HG03095 (cell line): ENCODE results near the gene SPOUT1.

ENCODE experiments used
- ATAC-seq: cut with Tn5 transposase; IDR thresholded peaks from one replicate; pipeline ENCODE4 v1.9.1; 2021; ENCODE audit warnings: moderate library complexity; ENCODE audit not compliant: unreplicated experiment

Gene SPOUT1

DNA sequence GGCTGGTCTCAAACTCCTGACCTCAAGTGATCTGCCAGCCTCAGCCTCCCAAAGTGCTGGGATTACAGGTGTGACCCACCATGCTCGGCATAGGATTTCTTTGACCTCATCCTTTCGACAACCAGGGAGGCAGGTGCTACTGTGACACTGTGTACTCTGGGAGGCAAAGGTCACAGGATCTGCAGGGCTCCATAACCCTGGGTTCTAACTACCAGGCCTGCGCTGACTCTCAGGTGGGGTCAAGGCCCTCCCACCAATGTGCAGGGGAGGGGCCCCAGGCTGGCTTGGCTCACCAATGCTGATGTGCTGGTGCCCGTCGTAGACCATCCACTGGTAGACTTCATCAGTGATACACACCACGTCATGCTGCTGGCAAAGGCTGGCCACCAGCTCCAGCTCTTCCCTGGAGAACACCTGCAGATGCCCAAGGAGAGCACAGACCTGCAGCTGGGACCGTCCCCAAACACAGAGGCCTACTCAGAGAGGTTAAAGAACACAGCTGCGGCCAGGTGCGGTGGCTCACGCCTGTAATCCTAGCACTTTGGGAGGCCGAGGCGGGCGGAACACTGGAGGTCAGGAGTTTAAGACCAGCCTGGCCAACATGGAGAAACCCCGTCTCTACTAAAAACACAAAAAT is 7.0 kb upstream of the SPOUT1 start:
- no peak for ATAC-seq

DNA sequence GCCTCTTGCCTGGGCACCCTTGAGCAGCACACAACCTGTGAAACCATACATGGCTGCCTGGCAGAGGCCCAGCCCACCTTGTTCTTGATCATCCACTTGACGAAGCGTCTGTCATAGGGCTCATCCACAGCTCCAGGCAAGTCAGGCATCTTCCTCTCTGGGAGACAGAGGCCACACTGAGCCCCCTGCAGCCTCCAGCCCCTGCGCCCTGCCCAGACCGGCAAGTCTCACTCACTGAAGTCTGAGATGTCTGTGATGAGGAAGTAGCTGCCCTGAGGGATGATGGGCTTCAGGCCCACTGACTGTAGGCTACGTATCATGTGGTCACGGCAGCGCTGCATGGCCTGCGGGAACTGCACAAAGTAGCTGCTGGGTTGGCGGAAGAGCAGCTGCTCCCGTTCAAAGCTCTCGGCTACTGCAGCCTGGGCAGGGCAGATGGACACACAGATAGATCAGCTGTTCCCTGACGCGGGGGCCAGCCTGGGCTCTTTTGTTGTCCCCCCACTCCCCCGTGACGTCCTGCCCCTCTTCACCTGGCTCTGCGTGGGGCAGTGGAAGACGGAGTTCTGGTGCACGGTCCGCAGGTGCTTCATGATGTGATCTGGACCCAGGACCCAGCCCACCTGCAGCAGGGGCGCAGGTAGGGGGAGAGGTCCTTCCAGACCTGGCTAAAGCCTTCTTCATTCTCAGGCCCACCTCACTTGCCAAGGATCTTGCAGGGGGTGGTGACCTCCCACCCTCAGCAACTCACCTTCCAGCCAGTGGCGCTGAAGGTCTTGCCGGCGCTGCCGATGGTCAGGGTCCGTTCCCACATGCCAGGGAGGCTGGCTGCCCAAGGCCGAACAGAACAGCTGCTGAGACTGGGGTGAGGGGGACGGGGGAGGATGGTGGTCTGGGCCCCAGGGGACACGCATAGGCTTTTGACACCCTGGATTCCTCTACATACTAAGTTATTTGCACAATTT is 5.9 kb upstream of the SPOUT1 start:
- ATAC-seq, result no peak

DNA sequence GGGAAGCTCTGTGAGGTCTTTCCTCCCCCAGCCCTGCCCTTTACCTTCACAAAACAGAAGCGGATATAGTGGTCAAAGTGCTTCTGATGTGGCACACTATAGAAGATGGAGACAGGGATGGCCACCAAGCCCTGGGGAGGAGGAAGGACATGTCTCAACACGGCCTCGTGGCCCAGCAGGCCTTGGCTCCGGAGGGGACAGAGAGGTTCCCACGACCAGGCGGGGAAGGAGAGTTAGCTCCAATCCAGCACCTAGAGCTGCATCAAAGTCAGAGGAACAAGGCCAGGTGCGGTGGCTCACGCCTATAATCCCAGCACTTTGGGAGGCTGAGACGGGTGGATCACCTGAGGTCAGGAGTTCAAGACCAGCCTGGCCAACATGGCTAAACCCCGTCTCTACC is 4.1 kb upstream of the SPOUT1 start:
- no peak for ATAC-seq

DNA sequence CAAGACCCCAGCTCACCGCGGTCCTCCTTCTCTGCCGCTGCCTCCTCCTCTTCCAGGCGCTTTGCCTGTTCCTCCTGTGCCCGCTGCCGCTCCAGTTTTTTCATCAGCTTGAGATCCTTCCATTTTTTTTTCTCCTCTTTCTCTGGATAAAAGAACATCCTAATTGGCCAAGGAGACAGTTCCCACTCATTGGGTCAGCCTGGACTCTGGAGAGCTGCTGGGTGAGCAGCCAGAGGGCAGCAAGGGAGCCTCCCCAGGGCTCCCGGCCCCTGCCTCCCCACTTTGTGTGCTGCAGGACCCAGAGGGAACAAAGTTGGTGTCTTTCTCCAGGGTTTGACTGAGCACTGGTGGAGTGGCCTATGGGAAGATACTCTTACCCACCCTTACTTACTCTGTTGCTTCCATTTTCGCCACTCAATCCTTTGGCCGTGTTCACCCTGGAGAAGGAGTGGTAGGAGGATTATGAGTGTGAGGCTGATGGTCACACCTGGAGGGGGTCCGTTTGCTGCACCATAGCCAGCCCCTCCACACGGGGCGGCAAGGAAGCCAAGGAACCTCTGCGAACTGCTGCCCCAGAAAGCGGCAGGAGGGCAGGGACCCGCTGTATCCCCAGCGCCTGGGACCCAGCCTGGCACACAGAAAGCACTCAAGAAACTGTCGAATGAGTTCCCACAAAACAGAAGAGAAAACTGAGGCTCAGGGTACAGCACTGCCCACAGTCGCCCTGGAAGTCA is 708 bp downstream of the SPOUT1 start:
- no peak for ATAC-seq

DNA sequence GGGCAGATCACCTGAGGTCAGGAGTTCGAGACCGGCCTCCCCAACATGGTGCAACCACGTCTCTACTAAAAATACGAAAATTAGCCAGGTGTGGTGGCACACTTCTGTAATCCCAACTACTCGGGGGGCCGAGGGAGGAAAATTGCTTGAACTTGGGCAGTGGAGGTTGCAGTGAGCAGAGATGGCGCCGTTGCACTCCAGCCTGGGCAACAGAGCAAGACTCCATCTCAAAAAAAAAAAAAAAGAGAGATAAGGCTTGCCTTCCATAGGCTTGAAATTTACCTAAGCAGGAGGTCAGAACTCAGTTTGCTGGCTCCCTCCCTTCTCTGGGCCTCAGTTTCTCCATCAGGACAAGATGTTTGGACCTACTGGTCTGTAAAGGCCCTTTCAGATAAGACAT is 1.3 kb downstream of the SPOUT1 start:
- ATAC-seq, result no peak

DNA sequence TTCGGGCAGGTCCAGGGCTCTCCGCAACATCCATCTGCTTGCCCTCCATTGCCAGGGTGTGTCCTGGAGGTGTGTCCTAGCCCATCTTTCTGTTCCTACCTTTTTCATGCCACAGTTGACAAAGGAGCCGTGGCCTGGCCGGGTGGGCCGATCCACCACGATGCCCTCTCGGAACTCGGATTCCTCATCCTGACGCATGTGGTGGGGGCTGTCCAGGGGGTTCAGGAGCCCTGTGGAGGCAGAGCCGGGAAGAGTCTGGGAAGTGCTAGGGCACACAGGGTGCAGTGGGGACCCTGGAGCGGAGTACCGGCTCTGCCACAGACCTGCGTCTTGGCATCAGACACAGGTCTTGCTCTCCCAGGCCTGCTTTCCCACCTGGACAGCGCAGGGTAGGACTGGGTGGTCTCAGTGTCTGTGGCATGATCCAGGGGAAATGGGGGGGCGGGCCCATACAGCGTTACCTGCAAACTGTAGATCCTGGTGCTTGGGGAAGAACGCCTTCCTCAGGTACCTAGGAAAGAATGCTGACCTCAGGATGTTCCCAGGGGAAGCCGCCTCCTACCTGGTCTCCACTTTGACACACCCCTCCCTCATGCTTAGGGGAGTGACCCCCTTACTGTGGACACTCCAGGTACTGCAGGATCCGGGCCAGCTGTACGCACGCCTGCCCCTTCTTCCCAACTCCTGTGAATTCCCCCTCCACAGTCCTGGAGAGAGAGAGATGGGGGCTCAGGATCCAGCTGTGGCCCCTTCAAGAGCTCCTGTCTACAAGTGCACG is 3.5 kb downstream of the SPOUT1 start:
- ATAC-seq, result no peak

DNA sequence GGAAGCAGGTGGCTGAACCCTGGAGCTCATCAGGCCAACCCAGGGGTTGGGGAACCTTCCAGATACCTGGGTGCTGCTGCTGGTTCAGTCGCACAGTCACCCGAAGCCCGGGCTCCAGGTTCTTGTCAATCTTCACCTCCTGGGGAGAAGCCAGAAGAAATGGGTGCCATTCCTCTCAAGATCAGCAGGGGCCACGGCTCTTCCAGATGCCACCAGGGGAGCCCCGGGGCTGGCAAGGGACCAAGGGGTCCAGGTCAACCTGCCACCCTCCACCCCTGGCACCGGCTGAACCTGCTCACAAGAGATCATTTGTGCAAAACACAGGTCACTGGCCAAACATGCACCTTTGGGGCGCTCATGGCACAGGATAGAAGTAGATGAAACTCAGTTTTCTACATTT is 4.7 kb downstream of the SPOUT1 start:
- ATAC-seq, result no peak

DNA sequence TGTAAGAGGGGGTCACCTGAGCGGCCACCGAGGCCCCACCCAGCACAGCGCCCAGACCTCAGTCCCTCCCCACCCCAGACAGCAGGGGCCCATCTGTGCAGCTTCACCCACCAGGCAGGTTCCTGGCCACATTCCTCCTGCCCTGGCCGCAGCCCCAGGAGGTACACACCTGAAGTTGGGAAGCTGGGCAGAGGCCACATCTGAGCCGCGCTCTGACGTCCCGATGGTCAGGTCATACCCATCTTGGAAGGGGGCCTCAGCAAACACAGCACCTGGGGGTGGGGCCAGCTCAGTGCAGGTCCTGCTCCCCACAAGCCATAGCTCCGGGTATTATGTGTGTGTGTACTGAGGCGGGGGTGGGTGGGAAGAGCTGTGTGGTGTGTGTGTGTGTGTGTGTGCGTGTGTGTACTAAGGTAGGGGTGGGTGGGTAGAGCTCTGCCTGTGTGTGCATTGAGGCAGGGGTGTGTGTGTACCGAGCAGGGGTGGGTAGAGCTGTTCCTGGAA is 5.6 kb downstream of the SPOUT1 start:
- ATAC-seq, result no peak

DNA sequence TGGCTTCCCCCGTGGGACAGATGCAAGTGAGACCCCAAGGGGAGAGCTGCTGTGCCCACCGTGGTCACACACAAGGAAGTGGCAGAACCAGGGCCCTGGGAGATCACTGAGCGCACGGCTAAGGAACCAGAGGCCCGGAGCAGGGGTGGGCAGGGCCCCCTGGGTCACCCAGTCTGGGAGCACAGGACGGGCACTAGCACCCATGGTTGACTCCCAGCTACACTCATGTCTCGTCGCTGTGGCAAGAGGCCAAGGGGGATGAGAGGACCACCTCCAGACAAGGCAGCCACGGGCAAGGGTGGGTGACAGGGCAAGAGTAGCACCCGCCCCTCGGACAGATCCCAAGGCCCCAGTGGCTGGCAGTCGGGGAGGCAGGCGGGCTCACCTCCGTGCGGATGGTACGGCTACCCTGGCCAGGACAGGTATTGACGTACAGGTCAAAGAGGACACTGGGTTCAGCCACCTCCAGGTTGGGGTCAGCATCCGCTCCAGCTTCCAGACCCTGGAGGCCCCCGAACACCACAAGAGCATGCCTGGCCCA is 6.2 kb downstream of the SPOUT1 start:
- no peak for ATAC-seq

DNA sequence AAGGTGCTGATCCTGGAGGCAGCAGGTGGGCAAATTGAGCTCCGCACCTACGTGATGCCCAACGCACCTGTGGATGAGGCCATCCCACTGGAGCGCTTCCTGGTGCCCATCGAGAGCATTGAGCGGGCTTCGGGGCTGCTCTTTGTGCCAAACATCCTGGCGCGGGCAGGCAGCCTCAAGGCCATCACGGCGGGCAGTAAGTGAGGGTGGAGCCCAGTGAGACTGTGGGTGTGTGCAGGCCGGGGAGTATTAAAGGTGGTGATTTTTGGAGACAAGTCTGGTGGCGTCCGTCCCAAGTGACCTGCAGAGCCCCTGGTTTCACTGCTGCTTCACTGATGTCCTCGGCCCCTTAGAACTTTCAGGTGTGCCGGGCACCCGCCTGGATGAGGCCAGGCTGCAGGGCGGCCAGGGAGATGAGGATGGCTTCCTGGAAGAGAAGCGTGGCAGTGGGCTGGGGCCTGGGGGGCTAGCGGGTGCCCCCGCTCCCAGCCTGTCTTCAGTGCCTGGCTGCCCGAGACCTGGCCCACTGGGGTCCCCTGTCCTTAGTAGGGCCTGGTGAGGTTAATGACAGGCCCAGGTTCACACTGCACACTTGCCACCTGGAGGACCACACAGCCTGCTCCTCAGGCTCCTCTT is 7.1 kb downstream of the SPOUT1 start:
- ATAC-seq, result no peak

DNA sequence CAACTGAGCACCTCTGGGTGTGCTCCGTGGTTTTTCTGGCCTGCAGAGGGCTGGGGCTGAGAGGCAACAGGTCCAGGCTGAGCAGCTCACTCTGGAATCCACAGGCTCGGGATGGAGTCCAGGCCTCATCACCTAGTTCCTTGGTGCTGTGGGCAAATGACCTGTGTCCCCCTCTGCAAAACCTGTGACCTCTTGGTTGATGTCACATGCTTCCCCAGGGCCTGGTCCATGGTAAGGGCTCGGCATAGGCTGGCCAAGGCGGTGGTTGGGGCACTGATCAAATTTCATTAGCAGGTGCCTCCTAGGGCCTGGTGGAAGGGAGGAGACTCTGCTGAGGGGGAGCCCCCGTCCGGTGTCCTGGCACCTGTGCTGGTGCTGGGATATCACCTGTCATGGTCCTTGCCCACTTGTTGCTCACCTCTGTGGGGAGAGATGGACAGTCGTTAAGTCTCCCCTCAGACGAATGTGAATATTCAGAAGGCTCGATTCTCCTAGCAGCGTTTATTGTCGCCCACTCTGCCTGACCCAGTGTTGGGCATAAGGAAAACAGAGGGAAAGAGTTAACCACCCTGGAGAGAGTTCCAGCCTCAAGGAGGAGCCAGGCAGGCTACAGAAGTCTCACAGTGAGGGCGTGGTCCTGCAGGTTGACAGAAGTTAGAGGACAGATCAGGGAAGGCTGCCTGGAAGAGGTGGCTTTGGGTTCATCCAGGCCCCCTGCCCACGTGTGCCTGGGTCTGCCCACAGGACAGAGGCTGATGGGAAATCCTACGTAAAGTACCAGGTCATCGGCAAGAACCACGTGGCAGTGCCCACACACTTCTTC is 7.8 kb downstream of the SPOUT1 start:
- ATAC-seq, result no peak

DNA sequence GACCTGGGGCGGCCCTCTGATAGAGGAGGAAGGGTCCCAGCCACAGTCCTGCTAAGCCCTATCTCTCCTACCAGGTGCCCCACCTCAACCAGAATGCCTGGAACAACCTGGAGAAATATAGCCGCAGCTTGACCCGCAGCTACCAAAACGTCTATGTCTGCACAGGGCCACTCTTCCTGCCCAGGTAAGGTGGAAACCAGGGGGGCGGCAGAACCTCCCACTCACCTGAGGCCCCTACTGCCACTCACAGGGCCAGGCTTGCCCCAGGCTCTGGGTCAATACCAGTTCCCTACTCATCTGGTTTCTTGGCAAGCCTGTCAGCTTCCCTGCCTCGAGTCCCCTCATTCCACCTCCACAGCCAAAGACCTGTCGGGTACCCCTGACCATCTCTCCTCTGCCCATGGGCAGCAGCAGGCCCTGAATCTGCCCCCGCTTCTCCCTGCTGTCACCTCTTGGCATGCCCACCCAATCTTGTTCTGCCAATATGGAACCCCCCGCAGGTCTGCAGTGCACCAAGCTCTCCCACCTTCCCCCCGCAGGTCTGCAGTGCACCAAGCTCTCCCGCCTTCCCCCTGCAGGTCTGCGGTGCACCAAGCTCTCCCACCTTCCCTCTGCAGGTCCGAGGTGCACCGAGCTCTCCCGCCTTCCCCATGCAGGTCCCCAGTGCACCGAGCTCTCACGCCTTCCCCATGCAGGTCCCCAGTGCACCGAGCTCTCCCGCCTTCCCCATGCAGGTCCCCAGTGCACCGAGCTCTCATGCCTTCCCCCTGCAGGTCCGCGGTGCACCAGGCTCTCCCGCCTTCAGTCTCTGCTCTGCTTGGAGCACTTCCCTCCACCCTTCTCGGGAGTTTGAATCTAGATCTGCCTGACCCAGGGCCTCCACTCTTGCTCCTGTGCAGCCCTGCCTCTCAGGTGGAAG is 8.7 kb downstream of the SPOUT1 start:
- no peak for ATAC-seq

DNA sequence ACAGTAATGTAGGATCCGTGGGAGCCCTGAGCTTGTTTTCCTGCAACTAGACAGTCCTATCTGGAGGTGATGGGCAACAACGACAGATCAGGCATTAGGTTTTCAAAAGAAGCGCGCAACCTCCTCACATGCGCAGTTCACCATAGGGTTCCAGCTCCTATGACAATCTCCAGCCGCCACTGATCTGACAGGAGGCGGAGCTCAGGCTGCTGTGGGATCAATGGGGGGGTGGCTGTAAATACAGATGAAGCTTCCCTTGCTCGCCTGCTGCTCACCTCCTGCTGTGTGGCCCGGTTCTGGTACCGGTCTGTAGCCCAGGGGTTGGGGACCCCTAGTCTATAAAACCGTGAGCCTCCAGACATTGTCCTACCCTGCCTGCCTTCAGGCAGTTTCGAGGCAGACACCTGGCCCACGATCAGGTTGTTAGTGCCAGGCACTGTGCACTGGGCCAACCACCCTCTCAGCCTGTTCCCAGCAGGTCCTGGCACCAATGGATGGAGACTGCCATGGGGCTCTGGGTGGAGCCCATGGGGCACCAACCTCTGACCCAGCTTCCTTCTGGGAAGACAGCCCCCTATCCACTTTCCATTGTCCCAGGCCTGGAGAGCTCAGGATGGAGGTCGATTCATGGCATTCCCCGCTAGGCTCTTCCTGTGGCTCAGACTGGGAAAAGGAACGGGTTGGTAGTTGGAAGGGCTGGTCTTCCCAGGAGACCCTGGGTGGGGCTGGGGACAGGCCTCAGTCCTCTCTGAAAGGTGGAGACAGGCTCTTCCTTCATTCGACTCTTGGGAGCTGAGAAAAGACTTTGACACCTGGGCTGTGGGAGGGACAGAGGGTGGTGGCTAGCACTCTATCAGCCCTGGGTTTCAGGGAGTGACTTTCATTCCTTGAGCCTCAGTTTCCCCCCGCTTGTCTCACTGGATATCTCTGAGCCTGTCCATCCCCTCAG is 9.6 kb downstream of the SPOUT1 start:
- ATAC-seq, result no peak

DNA sequence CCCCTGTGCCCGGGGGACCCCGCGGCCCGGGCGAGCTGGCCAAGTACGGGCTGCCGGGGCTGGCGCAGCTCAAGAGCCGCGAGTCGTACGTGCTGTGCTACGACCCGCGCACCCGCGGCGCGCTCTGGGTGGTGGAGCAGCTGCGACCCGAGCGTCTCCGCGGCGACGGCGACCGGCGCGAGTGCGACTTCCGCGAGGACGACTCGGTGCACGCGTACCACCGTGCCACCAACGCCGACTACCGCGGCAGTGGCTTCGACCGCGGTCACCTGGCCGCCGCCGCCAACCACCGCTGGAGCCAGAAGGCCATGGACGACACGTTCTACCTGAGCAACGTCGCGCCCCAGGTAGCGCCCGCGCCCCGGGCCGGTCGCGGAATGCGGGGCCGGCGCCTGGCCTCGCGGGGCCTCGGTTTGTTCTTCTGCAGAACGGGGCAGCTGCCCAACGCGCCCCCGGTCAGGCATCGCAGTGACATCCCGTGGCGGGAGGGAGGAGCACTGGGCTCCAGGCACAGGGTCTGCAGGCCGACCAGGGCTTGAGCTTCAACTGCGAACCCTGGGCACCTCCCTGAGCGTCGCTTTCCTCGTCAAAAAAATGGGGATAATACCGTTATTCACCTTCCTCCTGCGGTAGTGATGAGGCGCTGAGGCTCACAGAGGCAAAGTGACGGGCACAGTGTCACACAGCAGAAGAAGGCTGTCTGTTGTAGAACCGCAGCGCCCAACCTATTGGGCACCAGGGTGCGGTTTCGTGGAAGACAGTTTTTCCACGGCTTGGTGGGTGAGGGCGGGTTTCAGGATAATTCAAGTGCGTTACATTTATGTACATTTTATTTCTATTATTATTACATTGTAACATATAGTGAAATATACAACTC is 10.5 kb downstream of the SPOUT1 start:
- ATAC-seq, result peak; percentile 15

DNA sequence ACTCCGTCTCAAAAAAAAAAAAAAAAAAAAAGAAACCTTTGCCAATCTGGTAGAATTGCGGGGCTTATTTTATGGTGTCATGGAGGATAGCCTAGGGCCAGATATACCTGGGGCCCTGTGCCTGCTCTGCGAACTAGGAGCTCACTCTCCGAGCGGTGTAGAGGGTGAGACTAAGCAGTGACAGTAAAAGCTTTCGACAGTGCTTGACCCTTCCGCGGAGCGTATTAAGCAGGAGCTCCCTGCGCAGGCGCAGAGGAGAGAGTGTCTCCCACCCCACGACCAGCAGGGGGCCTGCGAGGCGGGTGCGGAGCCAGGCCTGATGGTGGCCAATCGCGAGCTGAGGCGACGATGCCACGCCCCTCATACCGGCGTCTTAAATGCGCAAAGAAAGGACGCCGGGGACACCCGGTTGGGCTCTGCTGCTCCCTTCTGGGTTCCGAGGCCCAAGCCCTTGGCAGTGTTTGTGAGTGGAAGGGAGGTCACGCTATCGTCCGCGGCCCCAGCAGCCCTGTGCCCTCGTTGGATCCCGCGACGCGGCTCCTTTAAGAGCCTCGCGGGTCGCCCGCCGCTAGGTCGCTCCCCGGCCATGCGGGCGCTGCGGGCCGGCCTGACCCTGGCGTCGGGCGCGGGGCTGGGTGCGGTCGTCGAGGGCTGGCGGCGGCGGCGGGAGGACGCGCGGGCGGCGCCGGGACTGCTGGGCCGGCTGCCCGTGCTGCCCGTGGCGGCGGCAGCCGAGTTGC is 11.3 kb downstream of the SPOUT1 start, which contains the start of gene ENDOG:
Gene ENDOG (plus strand): TSS at position 402 of the 740 bp plus-strand sequence. CDS start 185 bp downstream, at position 587.
- peak; percentile 84 for ATAC-seq
